HG03571 (cell line): ENCODE results near the gene PAK5.

Experiments
- ATAC-seq: cut with Tn5 transposase; IDR thresholded peaks from one replicate; pipeline ENCODE4 v1.9.1; 2021; ENCODE audit not compliant: unreplicated experiment

The PAK5 gene

GRCh38 chr20:9792674-9793073, 46.2 kb downstream of the PAK5 start:
- no peak for ATAC-seq

- ATAC-seq: no peak
Measured at GRCh38 chr20:9789131-9789530, 49.7 kb downstream of the PAK5 start.

- ATAC-seq: no peak
Measured at GRCh38 chr20:9775176-9775575, 63.7 kb downstream of the PAK5 start.

- ATAC-seq: no peak
Measured at GRCh38 chr20:9769954-9770353, 68.9 kb downstream of the PAK5 start.

- no peak for ATAC-seq
Measured at GRCh38 chr20:9761476-9761875, 77.4 kb downstream of the PAK5 start.

- no peak for ATAC-seq
Measured at GRCh38 chr20:9759392-9759791, 79.5 kb downstream of the PAK5 start.

- no peak for ATAC-seq
Measured at GRCh38 chr20:9758752-9759151, 80.1 kb downstream of the PAK5 start.

- ATAC-seq: no peak
Measured at GRCh38 chr20:9756660-9757059, 82.2 kb downstream of the PAK5 start.

GRCh38 chr20:9755301-9755700, 83.6 kb downstream of the PAK5 start:
- ATAC-seq: no peak

GRCh38 chr20:9744551-9744950, 94.3 kb downstream of the PAK5 start:
- ATAC-seq: no peak

GRCh38 chr20:9743871-9744270, 95.0 kb downstream of the PAK5 start:
- ATAC-seq: no peak

- ATAC-seq: no peak
Measured at GRCh38 chr20:9742821-9743220, 96.1 kb downstream of the PAK5 start.

GRCh38 chr20:9741996-9742395, 96.9 kb downstream of the PAK5 start:
- ATAC-seq: no peak

- no peak for ATAC-seq
Measured at GRCh38 chr20:9740486-9740885, 98.4 kb downstream of the PAK5 start.

GRCh38 chr20:9739991-9740390, 98.9 kb downstream of the PAK5 start:
- no peak for ATAC-seq

- ATAC-seq: no peak
Measured at GRCh38 chr20:9736373-9736772, 102.5 kb downstream of the PAK5 start.

- ATAC-seq: no peak
Measured at GRCh38 chr20:9723501-9724202, 115.2 kb downstream of the PAK5 start.

GRCh38 chr20:9711872-9712271, 127.0 kb downstream of the PAK5 start:
- ATAC-seq: no peak

- ATAC-seq: no peak
Measured at GRCh38 chr20:9710685-9711084, 128.2 kb downstream of the PAK5 start.

- no peak for ATAC-seq
Measured at GRCh38 chr20:9705722-9706476, 133.0 kb downstream of the PAK5 start.

- no peak for ATAC-seq
Measured at GRCh38 chr20:9699181-9699580, 139.7 kb downstream of the PAK5 start.

- ATAC-seq: no peak
Measured at GRCh38 chr20:9689041-9689440, 149.8 kb downstream of the PAK5 start.

- no peak for ATAC-seq
Measured at GRCh38 chr20:9686866-9687265, 152.0 kb downstream of the PAK5 start.
